ENCODE data around the gene SPON1. TPM values are rescaled to one million over a fixed set of nuclear protein-coding genes. Genes with fewer than 3 reads are reported as not detected.

Gene SPON1
- total RNA-seq, 1 experiment from 2014 or later = 0.20 TPM

- Histone ChIP-seq H3K27ac (ENCODE audit: insufficient read length, low read depth, low read length) (no peak overlapping the region), H2BK5ac (ENCODE audit: insufficient read length, low read length) (no peak overlapping the region), H4K20me1 (ENCODE audit: control insufficient read depth, insufficient read depth, insufficient read length) (no peaks in the 10 kb centered on the region), H3K9ac (ENCODE audit: extremely low read depth, insufficient read length, low read length) (no peak overlapping the region), H3K79me1 (ENCODE audit: insufficient read depth, low read depth, low read length, poor library complexity, severe bottlenecking) (no peaks in the 10 kb centered on the region), H2BK120ac (ENCODE audit: low read depth, low read length, poor library complexity, severe bottlenecking) (no peak overlapping the region), H3K14ac (ENCODE audit: insufficient read depth, low read length) (no peak overlapping the region), H3K9me3 (ENCODE audit: control insufficient read depth, low read depth, low read length) (no peaks in the 10 kb centered on the region), H2BK12ac (ENCODE audit: insufficient read length, low read depth, low read length) (no peak overlapping the region), H4K8ac (replicated peaks; ENCODE audit: insufficient read length, low read depth, low read length) (no peak overlapping the region), H3K4ac (ENCODE audit: low read depth, low read length) (no peak overlapping the region), H2BK20ac (ENCODE audit: low read depth, low read length, poor library complexity, severe bottlenecking) (no peak overlapping the region), H3K23ac (ENCODE audit: insufficient read length, low read depth, low read length) (no peak overlapping the region), H4K5ac (ENCODE audit: insufficient read length, low read depth, low read length) (no peak overlapping the region), H3T11ph (ENCODE audit: low read length) (no peak overlapping the region), H2AFZ (ENCODE audit: low read length) (no peak overlapping the region), H3K23me2 (ENCODE audit: insufficient read length, low read depth, low read length, poor library complexity, severe bottlenecking) (no peaks in the 10 kb centered on the region), H3K27me3 (ENCODE audit: insufficient read depth, low read length) (no peaks in the 10 kb centered on the region), H2AK5ac (ENCODE audit: insufficient read length, low read length) (no peak overlapping the region), H3K4me1 (ENCODE audit: insufficient read depth, low read length) (peaks cover 2% of the 10 kb centered on the region; the same call in 1 of the 2 replicates), H4K91ac (ENCODE audit: insufficient read length, low read depth, low read length) (no peak overlapping the region), H3K18ac (ENCODE audit: insufficient read length, low read depth, low read length) (no peak overlapping the region), H2BK15ac (ENCODE audit: low read depth, low read length) (no peak overlapping the region), H3K56ac (ENCODE audit: insufficient read length, low read depth, low read length) (no peak overlapping the region), H3K4me2 (ENCODE audit: insufficient read depth, insufficient read length, low read length) (no peak overlapping the region), H3K79me2 (ENCODE audit: insufficient read depth, low read length) (no peaks in the 10 kb centered on the region)
- H3K27ac Mint-ChIP-seq = no peak overlapping the region
- no peak for DNase-seq
- no peak for TF ChIP-seq CTCF (conservative IDR thresholded peaks at IDR 0.05)
- no peaks in the 10 kb centered on the region for H3K9me3 Mint-ChIP-seq
- no peak overlapping the region for H3K4me3 Mint-ChIP-seq
- H3K27me3 Mint-ChIP-seq (ENCODE audit: low read depth) = peaks cover 7% of the 10 kb centered on the region
- no peaks in the 10 kb centered on the region; a peak in 1 of 7 replicates for H3K36me3 Mint-ChIP-seq (ENCODE audit: insufficient read depth in 1 of 3, low read depth in 3 of 3)
- no CpG with 5 or more reads among the region's 6 CpGs for WGBS (ENCODE audit: extremely low coverage, insufficient read length, low lambda C conversion rate)
- peaks cover 30 to 33% of the 10 kb centered on the region in 2 experiments for H3K4me1 Mint-ChIP-seq
Observed at GRCh38 chr11:14234446-14234845, 271.9 kb downstream of the SPON1 start.

Data from H9 (cell line).